GM18511 (cell line): ENCODE data around the gene MEGF6.
"Not testable (repeated sequence)": the region's sequence is repeated elsewhere in the genome, so short reads cannot be mapped to it uniquely, and the experiment has no call there.

Source experiments
- ATAC-seq: cut with Tn5 transposase; IDR thresholded peaks from one replicate; pipeline ENCODE4 v1.9.1; 2021; ENCODE audit warnings: mild to moderate bottlenecking, moderate library complexity; ENCODE audit not compliant: unreplicated experiment

MEGF6 gene

GRCh38 chr1:3630161-3630611 lies 18.9 kb upstream of the MEGF6 start:
- no peak for ATAC-seq

GRCh38 chr1:3629561-3630160 lies 18.4 kb upstream of the MEGF6 start:
- ATAC-seq: no peak

GRCh38 chr1:3628445-3628844 lies 17.1 kb upstream of the MEGF6 start:
- no peak for ATAC-seq

- ATAC-seq: no peak
These were observed 16.4 kb upstream of the MEGF6 start for GRCh38 chr1:3627515-3628253.

GRCh38 chr1:3626025-3626424 lies 14.7 kb upstream of the MEGF6 start:
- ATAC-seq: no peak

GRCh38 chr1:3625151-3625907 lies 14.0 kb upstream of the MEGF6 start:
- ATAC-seq: peak; percentile 18

- ATAC-seq: peak; percentile 95
These were observed 13.2 kb upstream of the MEGF6 start, which contains the start of gene TPRG1L for GRCh38 chr1:3624200-3625136. Gene TPRG1L (plus strand): TSS chr1:3625015. CDS start chr1:3625073, 58 bp downstream.

- no peak for ATAC-seq
These were observed 12.3 kb upstream of the MEGF6 start for GRCh38 chr1:3623441-3624199.

GRCh38 chr1:3622102-3622501 lies 10.8 kb upstream of the MEGF6 start:
- not testable (repeated sequence) for ATAC-seq

GRCh38 chr1:3621151-3621671 lies 9.9 kb upstream of the MEGF6 start:
- ATAC-seq: not testable (repeated sequence)

GRCh38 chr1:3620708-3621107 lies 9.4 kb upstream of the MEGF6 start:
- ATAC-seq: no peak

GRCh38 chr1:3618881-3619671 lies 7.8 kb upstream of the MEGF6 start:
- no peak for ATAC-seq

- no peak for ATAC-seq
These were observed 7.2 kb upstream of the MEGF6 start for GRCh38 chr1:3618531-3618880.

GRCh38 chr1:3617806-3618345 lies 6.6 kb upstream of the MEGF6 start:
- ATAC-seq: no peak

- no peak for ATAC-seq
These were observed 5.6 kb upstream of the MEGF6 start for GRCh38 chr1:3616861-3617260.

GRCh38 chr1:3614755-3615742 lies 3.7 kb upstream of the MEGF6 start:
- ATAC-seq: no peak

GRCh38 chr1:3612123-3612522 lies 815 bp upstream of the MEGF6 start:
- ATAC-seq: no peak
